OCI-LY7 (cell line): ENCODE results near the gene GMDS. TPM values are rescaled to one million over a fixed set of nuclear protein-coding genes. Genes with fewer than 3 reads are reported as not detected.

ENCODE experiments used
- BruUV-seq: library from RNA; stranded (reverse); fragments of 400-500 nt; replicated peaks from 2 replicates; lab custom pipeline; 2021; lab: Mats Ljungman, UMichigan
- CTCF ChIA-PET: fragments of 300-600 bp; sonication (Branson Sonifier 250); formaldehyde crosslinking; loops from one replicate; lab custom pipeline; 2022; ENCODE audit warnings: antibody characterized with exemption; ENCODE audit not compliant: unreplicated experiment; lab: Charles Lee
- POLR2A ChIA-PET: fragments of 300-600 bp; sonication (Branson Sonifier 250); formaldehyde crosslinking; loops from one replicate; lab custom pipeline; 2022; ENCODE audit warnings: antibody characterized with exemption; lab: Charles Lee
- DNase-seq: peaks from one replicate; pipeline ENCODE4 v3.0.0-alpha.2; 2015; ENCODE audit warnings: low spot score
- H2AFZ ChIP-seq: fragments of 200-600 bp; sonication (generic), shearing (Covaris generic); 2 replicates; pipeline ENCODE4 v1.6.1; 2014; ENCODE audit warnings: mild to moderate bottlenecking, antibody characterized with exemption, low read length, moderate library complexity
- H3K27ac ChIP-seq: fragments of 200-600 bp; sonication (generic); 2 replicates; pipeline ENCODE4 v1.5.1; 2014; ENCODE audit warnings: mixed run types, low read depth, mild to moderate bottlenecking, moderate library complexity, low read length, inconsistent platforms; ENCODE audit not compliant: poor library complexity, severe bottlenecking
- H3K36me3 ChIP-seq: fragments of 200-600 bp; sonication (generic); 2 replicates; pipeline ENCODE4 v1.6.1; 2014; ENCODE audit warnings: mild to moderate bottlenecking, antibody characterized with exemption, low read length, moderate library complexity, mixed read lengths; ENCODE audit not compliant: insufficient read depth
- H3K4me1 ChIP-seq: fragments of 200-600 bp; sonication (generic); 2 replicates; pipeline ENCODE4 v1.5.1; 2014; ENCODE audit warnings: mild to moderate bottlenecking, low read length; ENCODE audit not compliant: insufficient read depth, poor library complexity, severe bottlenecking
- H3K4me2 ChIP-seq: fragments of 200-600 bp; sonication (generic); 2 replicates; pipeline ENCODE4 v1.6.1; 2014; ENCODE audit warnings: mild to moderate bottlenecking, low read length
- H3K4me3 ChIP-seq: fragments of 200-600 bp; sonication (generic); 2 replicates; pipeline ENCODE4 v1.5.1; 2014; ENCODE audit warnings: mild to moderate bottlenecking, low read depth, low read length; ENCODE audit not compliant: poor library complexity, severe bottlenecking
- H3K79me2 ChIP-seq: fragments of 200-600 bp; sonication (generic); 2 replicates; pipeline ENCODE4 v1.6.1; 2016; ENCODE audit warnings: low read depth, mild to moderate bottlenecking, low read length, moderate library complexity, mixed read lengths; ENCODE audit not compliant: insufficient read depth
- H3K9me2 ChIP-seq: fragments of 200-600 bp; sonication (generic); 2 replicates; pipeline ENCODE4 v1.6.1; 2016; ENCODE audit warnings: mild to moderate bottlenecking, low read length, mixed read lengths; ENCODE audit not compliant: insufficient read depth
- H3K9me3 ChIP-seq: fragments of 200-600 bp; sonication (generic); 2 replicates; pipeline ENCODE4 v1.6.1; 2014; ENCODE audit warnings: mild to moderate bottlenecking, mixed run types, low read length, mixed read lengths
- H4K20me1 ChIP-seq: fragments of 200-600 bp; sonication (generic); 2 replicates; pipeline ENCODE4 v1.6.1; 2014; ENCODE audit warnings: mild to moderate bottlenecking, antibody characterized with exemption, low read length, moderate library complexity, mixed read lengths; ENCODE audit not compliant: insufficient read depth
- EZH2phosphoT487 ChIP-seq: fragments of 200-600 bp; sonication (generic); IDR thresholded peaks from 2 replicates; pipeline ENCODE4 v1.6.1; 2018; ENCODE audit warnings: low read depth, borderline replicate concordance, mild to moderate bottlenecking, mixed run types, antibody characterized with exemption, low read length, moderate library complexity, mixed read lengths
- intact Hi-C: fragments of 100-400 bp; cut with micrococcal nuclease; formaldehyde crosslinking; loops from one replicate; pipeline ENCODE4 v1.10.0; 2022; ENCODE audit not compliant: unreplicated experiment
- total RNA-seq, 2 experiments: library from RNA; depleted of rRNA in 1 of 2; stranded (reverse); fragments of >200 nt in 1 of 2; shearing (Covaris generic) in 1 of 2; gene quantifications; 2 replicates each; pipeline ENCODE4 v1.2.3, GENCODE V29; 2014 to 2022
- TF ChIP-seq, protein P1 (sequence below): fragments of 200-600 bp; sonication (generic); conservative IDR thresholded peaks from 2 replicates; pipeline ENCODE4 v1.5.1; 2014; ENCODE audit warnings: mild to moderate bottlenecking, antibody characterized with exemption, low read length, moderate library complexity, mixed read lengths

Gene GMDS
- total RNA-seq, 2 experiments from 2014 or later: 9.9 to 26.8 TPM

GRCh38 chr6:1630212-1630770 is 615.1 kb downstream of the GMDS start:
- Histone ChIP-seq H3K79me2 (no peaks in the 10 kb centered on the region), H3K4me3 (no peak overlapping the region), H3K27ac (no peak overlapping the region), H3K4me1 (no peaks in the 10 kb centered on the region), H3K9me3 (no peaks in the 10 kb centered on the region), H3K36me3 (no peaks in the 10 kb centered on the region), H4K20me1 (no peaks in the 10 kb centered on the region; the same call in 1 of the 2 replicates), H3K9me2 (no peaks in the 10 kb centered on the region), H3K4me2 (no peak overlapping the region), H2AFZ (no peak overlapping the region)
- TF ChIP-seq EZH2phosphoT487: no peak
- TF ChIP-seq, protein P1, sequence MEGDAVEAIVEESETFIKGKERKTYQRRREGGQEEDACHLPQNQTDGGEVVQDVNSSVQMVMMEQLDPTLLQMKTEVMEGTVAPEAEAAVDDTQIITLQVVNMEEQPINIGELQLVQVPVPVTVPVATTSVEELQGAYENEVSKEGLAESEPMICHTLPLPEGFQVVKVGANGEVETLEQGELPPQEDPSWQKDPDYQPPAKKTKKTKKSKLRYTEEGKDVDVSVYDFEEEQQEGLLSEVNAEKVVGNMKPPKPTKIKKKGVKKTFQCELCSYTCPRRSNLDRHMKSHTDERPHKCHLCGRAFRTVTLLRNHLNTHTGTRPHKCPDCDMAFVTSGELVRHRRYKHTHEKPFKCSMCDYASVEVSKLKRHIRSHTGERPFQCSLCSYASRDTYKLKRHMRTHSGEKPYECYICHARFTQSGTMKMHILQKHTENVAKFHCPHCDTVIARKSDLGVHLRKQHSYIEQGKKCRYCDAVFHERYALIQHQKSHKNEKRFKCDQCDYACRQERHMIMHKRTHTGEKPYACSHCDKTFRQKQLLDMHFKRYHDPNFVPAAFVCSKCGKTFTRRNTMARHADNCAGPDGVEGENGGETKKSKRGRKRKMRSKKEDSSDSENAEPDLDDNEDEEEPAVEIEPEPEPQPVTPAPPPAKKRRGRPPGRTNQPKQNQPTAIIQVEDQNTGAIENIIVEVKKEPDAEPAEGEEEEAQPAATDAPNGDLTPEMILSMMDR: no peak
- DNase-seq: no peak
- CTCF ChIA-PET: no interaction called here
- POLR2A ChIA-PET: no interaction called here
- intact Hi-C loops: no loop called here
- no TSS peak for BruUV-seq

DNA sequence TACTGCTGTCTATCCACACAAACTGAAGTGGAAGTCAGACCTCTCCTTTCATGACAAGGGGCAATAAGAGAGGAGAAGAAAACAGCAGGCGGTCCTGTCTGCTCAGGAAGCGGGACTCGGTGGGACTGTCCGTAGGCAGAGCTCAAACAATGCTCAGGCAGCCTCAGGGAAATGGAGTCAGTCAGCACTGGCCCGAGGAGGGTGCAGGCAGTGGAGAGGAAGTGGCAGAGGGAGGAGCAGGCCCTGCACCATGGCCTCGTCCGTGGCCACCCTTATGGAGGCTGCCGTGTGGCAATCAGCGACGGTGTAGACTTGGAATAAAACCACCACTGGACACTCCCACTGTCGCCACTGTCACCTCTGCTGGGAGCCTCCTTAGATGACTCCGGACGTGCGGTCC is 616.1 kb downstream of the GMDS start:
- TF ChIP-seq EZH2phosphoT487: no peak
- TF ChIP-seq, protein P1: no peak
- no peaks in the 10 kb centered on the region for H3K36me3 ChIP-seq
- H3K4me1 ChIP-seq: no peaks in the 10 kb centered on the region
- no peaks in the 10 kb centered on the region for H3K9me3 ChIP-seq
- BruUV-seq: no TSS peak
- no peaks in the 10 kb centered on the region for H3K79me2 ChIP-seq
- no peaks in the 10 kb centered on the region for H3K9me2 ChIP-seq
- intact Hi-C loops: no loop called here
- no peak for DNase-seq
- H2AFZ ChIP-seq: no peak overlapping the region
- H4K20me1 ChIP-seq: no peaks in the 10 kb centered on the region; the same call in 1 of the 2 replicates
- H3K27ac ChIP-seq: no peak overlapping the region
- H3K4me3 ChIP-seq: no peak overlapping the region
- ChIA-PET POLR2A (no interaction called here), CTCF (no interaction called here)
- no peak overlapping the region for H3K4me2 ChIP-seq

DNA sequence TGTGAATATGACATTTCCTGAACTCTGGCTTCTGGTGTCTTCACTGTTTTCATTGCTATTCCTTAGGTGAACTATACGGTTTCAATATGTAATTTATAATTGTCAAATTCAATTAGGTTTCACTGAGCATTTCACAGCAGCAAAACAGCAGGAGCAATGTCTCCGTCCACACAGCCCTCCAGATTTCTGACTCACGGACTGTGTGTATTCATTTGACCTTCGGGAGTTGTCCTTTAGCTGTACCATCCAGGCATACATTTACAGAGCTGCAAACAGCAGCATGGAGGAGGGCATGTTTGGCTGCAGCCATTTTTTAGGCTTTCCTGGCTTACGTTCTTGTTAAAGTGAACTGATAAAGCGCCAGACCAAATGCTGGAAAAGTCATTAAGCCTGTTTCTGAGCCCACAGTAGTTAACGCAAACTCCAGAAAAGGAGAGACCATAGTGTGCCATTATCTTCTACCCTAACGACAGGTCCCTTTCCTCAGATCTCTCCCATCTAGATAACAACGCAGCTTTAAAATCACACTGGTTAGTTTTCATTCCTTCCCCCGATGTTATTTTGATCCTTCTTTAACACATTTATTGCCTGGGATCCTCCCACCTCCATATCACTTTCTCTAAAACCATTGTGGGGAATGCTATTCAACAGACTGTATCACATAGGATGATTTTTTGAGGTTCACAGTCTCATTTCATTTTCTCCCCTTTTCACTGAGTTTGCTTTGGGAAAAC is 617.4 kb downstream of the GMDS start:
- Histone ChIP-seq H3K79me2 (no peaks in the 10 kb centered on the region), H3K9me2 (no peaks in the 10 kb centered on the region), H3K4me1 (no peaks in the 10 kb centered on the region), H3K27ac (no peak overlapping the region), H3K36me3 (no peaks in the 10 kb centered on the region), H3K4me2 (no peak overlapping the region), H4K20me1 (no peaks in the 10 kb centered on the region; the same call in 1 of the 2 replicates), H3K4me3 (no peak overlapping the region), H3K9me3 (no peaks in the 10 kb centered on the region), H2AFZ (no peak overlapping the region)
- no peak for DNase-seq
- POLR2A ChIA-PET: interaction anchor here (0.5 kb wide), 1 partner anchor 1090 kb away, joined by 4 read pairs; no protein-coding TSS in a partner anchor
- no peak for TF ChIP-seq EZH2phosphoT487
- TF ChIP-seq, protein P1: no peak
- BruUV-seq: no TSS peak
- CTCF ChIA-PET: no interaction called here
- intact Hi-C loops: no loop called here
